Melanocyte of skin (primary cell): ENCODE results near the gene THTPA. TPM values are rescaled to one million over a fixed set of nuclear protein-coding genes. Genes with fewer than 3 reads are reported as not detected.

Experiments
- total RNA-seq, 2 donors: library from RNA; depleted of rRNA; stranded (reverse); fragments of >200 nt; gene quantifications; 2 replicates each; pipeline ENCODE4 v1.2.3, GENCODE V29; 2012

The THTPA gene
- total RNA-seq = 10 to 100 TPM; 20.3 to 31.7 TPM

GRCh38 chr14:23555882-23556699, at the start of gene THTPA:
THTPA (plus strand) TSS chr14:23556271; CDS start chr14:23556758, 487 bp downstream.

GRCh38 chr14:23551266-23552028, 4.6 kb upstream of the THTPA start, which contains the start of gene ZFHX2:
ZFHX2 (minus strand) TSS chr14:23551765; CDS start chr14:23535325, 16,440 bp downstream.

DNA sequence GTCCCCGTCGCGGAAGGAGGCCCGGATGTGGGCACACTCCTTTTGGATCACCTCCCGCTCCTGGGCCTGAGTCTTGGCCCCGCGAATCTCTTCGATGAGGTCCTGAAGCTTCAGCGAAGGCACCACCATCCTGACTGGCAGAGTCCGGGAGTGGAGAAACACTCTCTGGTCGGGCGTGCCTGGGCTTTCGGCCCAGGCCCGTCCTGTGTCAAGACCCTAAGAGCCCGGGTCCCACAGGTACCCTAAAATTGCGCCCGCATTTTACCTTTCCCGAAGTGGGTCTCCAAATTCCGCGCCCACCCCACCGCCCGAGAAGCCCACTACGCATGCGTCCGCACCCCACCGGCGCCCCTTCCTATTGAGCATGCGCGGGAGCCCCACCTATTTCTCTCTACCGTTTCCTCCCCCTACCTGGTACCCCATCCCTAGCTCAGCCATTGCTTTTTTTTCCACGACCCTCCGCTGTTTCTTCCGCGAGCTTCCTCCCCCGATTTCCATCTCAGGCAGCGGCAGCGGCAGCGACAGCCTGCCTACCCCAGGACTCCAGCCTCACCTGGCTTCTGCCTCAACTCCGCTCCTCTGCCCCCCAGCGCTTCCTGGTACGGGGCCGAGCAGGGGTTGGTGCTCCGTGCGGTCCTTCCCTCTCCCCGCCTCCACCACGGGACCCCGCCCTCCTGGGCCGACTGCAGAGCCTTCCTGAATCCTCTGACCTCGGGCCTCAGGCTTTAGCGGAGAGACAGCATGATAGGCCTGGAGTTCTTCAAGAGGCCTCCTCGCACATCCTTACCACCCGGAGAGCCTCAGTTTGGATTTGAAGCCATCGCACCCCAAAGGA, 11.3 kb downstream of the THTPA start, which contains the start of gene AP1G2:
Gene AP1G2 (minus strand): TSS at position 606 of the 835 bp plus-strand sequence. CDS start 477 bp downstream, at position 129.

DNA sequence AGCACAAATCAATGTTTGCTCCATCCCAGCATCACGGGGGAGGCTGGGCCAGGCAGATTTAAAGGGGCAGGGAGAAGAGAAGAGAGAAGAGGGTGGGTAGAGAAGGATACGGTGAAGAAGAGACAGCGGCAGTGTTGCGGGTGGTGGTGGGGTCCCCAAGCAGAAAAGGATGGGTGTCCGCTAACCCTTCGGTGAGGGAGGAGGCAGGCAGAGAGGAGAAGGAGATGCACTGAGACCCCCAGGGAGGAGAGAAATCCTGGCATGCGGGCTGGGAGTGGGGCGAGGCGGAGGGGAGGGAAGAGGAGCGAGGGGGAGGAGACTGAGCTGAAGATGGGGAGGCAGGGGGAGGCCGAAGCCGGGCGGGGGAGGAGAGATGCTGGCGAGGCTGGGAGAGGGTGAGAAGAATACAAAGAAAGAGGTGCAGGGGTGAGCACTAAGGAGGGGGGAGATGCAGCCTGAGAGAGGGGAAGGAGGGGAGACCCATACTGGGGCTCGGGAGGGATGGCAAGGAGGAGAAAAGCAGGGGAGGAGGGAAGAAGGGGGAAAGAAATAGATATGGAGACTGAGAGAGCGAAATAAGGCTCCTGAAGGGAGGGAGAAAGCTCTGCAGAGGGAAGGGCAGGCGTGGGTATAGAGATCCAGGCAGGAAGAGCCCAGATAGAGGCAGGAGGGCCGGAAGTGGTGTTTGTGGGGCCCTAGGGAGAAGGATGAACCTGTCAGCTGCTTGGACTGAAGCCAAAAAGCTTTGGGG, 22.7 kb downstream of the THTPA start, which contains the start of gene JPH4:
Gene JPH4 (minus strand): TSS at position 231 of the 751 bp plus-strand sequence. CDS start 1,337 bp downstream, outside the sequence.

Other genes starting within 250 kb of the THTPA start
- 10 to 100 TPM; 13.1 to 22.0 TPM for gene BCL2L2, start 249.4 kb upstream of the THTPA start, total RNA-seq
- gene PABPN1, start 234.8 kb upstream of the THTPA start, total RNA-seq = 10 to 100 TPM; 33.0 to 54.3 TPM
- 1 to 10 TPM; 2.4 to 3.3 TPM for gene SLC22A17, start 203.4 kb upstream of the THTPA start, total RNA-seq
- gene EFS, start 191.1 kb upstream of the THTPA start, total RNA-seq = 1 to 10 TPM; 1.3 to 2.1 TPM
- gene IL25, start 183.5 kb upstream of the THTPA start, total RNA-seq = not detected
- under 1 TPM; 0.67 to 0.69 TPM for gene CMTM5, start 179.2 kb upstream of the THTPA start, total RNA-seq
- gene MYH6, start 148.0 kb upstream of the THTPA start, total RNA-seq = not detected
- not detected for gene MYH7, start 120.6 kb upstream of the THTPA start, total RNA-seq
- 10 to 100 TPM; 31.7 to 54.6 TPM for gene NGDN, start 86.6 kb upstream of the THTPA start, total RNA-seq
- gene ZFHX2, start 4.5 kb upstream of the THTPA start, total RNA-seq = under 1 TPM; under 0.01 TPM
- 10 to 100 TPM; 23.1 to 27.0 TPM for gene AP1G2, start 11.5 kb downstream of the THTPA start, total RNA-seq
- gene JPH4, start 22.5 kb downstream of the THTPA start, total RNA-seq = under 1 TPM in 1 of 2 donors, not detected in 1; 0.33 TPM
- under 1 TPM; 0.33 to 0.34 TPM for gene DHRS2, start 80.1 kb downstream of the THTPA start, total RNA-seq